GM21360 (cell line): ENCODE data around the gene FABP1.

Experiments used
- ATAC-seq: cut with Tn5 transposase; IDR thresholded peaks from one replicate; pipeline ENCODE4 v1.9.1; 2021; ENCODE audit warnings: mild to moderate bottlenecking, moderate library complexity; ENCODE audit not compliant: unreplicated experiment

FABP1 gene

GRCh38 chr2:88116669-88117432 lies 11.0 kb downstream of the FABP1 start:
- ATAC-seq, result no peak

- no peak for ATAC-seq
Measured at GRCh38 chr2:88115825-88116518, 11.9 kb downstream of the FABP1 start.

- ATAC-seq, result no peak
Measured at GRCh38 chr2:88114889-88115288, 13.0 kb downstream of the FABP1 start.

GRCh38 chr2:88113069-88113468 lies 14.8 kb downstream of the FABP1 start:
- ATAC-seq, result no peak

- ATAC-seq, result no peak
Measured at GRCh38 chr2:88110830-88111229, 17.0 kb downstream of the FABP1 start.

- no peak for ATAC-seq
Measured at GRCh38 chr2:88108796-88109195, 19.1 kb downstream of the FABP1 start.

GRCh38 chr2:88100489-88100858 lies 27.4 kb downstream of the FABP1 start:
- no peak for ATAC-seq

- no peak for ATAC-seq
Measured at GRCh38 chr2:88099798-88100488, 27.9 kb downstream of the FABP1 start.

- no peak for ATAC-seq
Measured at GRCh38 chr2:88098558-88098900, 29.3 kb downstream of the FABP1 start.

GRCh38 chr2:88097891-88098557 lies 29.8 kb downstream of the FABP1 start:
- no peak for ATAC-seq

- ATAC-seq, result no peak
Measured at GRCh38 chr2:88097192-88097591, 30.7 kb downstream of the FABP1 start.

- no peak for ATAC-seq
Measured at GRCh38 chr2:88096708-88097107, 31.2 kb downstream of the FABP1 start.

- ATAC-seq, result no peak
Measured at GRCh38 chr2:88095022-88095421, 32.8 kb downstream of the FABP1 start.

GRCh38 chr2:88092773-88093172 lies 35.1 kb downstream of the FABP1 start:
- no peak for ATAC-seq

- ATAC-seq, result no peak
Measured at GRCh38 chr2:88091943-88092342, 35.9 kb downstream of the FABP1 start.

GRCh38 chr2:88090446-88091283 lies 37.2 kb downstream of the FABP1 start:
- ATAC-seq, result no peak

GRCh38 chr2:88088999-88089398 lies 38.9 kb downstream of the FABP1 start:
- ATAC-seq, result no peak

GRCh38 chr2:88087763-88088162 lies 40.1 kb downstream of the FABP1 start:
- no peak for ATAC-seq

GRCh38 chr2:88087073-88087472 lies 40.8 kb downstream of the FABP1 start:
- ATAC-seq, result no peak

- ATAC-seq, result no peak
Measured at GRCh38 chr2:88086401-88086800, 41.5 kb downstream of the FABP1 start.

GRCh38 chr2:88085602-88086001 lies 42.3 kb downstream of the FABP1 start:
- no peak for ATAC-seq
